Body of pancreas (tissue), 4 donors: ENCODE data around the gene EPG5.

Experiments used
- POLR2A ChIP-seq, 3 donors: fragments of 450-650 bp; IDR thresholded peaks; one replicate each; pipeline ENCODE4 v1.6.1; 2016; ENCODE audit warnings: antibody characterized with exemption in 3 of 3, mild to moderate bottlenecking in 2 of 3
- TF ChIP-seq, protein P1 (sequence below), 7 experiments: fragments of 450-650 bp in 4 of 7; fragments of 200-600 bp in 3 of 7; sonication (generic) in 3 of 7; IDR thresholded peaks; one replicate each; pipeline ENCODE4 v1.5.1; 2016 to 2019; ENCODE audit warnings: antibody characterized with exemption in 7 of 7

DNA sequence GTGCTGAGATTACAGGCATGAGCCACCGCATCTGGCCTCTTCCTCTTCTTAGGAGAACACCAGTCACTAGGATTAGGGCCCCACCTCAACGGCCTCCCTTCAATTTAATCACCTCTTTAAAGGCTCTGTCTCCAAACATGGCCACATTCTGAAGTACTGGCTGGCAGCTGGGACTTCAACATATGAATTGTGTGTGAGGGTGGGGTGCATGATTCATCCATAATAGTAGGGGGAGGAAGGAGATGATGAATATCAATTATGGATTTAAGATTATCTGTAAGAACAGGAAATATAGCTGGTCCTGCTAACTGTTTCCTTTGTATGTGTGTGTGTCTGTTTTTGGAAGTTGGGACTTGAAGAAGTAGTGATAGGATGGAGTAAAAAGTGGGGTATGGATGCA, 14.7 kb upstream of the EPG5 start:
- TF ChIP-seq, protein P1, sequence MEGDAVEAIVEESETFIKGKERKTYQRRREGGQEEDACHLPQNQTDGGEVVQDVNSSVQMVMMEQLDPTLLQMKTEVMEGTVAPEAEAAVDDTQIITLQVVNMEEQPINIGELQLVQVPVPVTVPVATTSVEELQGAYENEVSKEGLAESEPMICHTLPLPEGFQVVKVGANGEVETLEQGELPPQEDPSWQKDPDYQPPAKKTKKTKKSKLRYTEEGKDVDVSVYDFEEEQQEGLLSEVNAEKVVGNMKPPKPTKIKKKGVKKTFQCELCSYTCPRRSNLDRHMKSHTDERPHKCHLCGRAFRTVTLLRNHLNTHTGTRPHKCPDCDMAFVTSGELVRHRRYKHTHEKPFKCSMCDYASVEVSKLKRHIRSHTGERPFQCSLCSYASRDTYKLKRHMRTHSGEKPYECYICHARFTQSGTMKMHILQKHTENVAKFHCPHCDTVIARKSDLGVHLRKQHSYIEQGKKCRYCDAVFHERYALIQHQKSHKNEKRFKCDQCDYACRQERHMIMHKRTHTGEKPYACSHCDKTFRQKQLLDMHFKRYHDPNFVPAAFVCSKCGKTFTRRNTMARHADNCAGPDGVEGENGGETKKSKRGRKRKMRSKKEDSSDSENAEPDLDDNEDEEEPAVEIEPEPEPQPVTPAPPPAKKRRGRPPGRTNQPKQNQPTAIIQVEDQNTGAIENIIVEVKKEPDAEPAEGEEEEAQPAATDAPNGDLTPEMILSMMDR (IDR thresholded peaks at IDR 0.05), result no peak
- TF ChIP-seq POLR2A (IDR thresholded peaks at IDR 0.05), result no peak
